ENCODE measurements around the gene RABL6. TPM values are rescaled to one million over a fixed set of nuclear protein-coding genes. Genes with fewer than 3 reads are reported as not detected.

The RABL6 gene
- total RNA-seq, 1 donor from 2014 or later: 109 TPM

DNA sequence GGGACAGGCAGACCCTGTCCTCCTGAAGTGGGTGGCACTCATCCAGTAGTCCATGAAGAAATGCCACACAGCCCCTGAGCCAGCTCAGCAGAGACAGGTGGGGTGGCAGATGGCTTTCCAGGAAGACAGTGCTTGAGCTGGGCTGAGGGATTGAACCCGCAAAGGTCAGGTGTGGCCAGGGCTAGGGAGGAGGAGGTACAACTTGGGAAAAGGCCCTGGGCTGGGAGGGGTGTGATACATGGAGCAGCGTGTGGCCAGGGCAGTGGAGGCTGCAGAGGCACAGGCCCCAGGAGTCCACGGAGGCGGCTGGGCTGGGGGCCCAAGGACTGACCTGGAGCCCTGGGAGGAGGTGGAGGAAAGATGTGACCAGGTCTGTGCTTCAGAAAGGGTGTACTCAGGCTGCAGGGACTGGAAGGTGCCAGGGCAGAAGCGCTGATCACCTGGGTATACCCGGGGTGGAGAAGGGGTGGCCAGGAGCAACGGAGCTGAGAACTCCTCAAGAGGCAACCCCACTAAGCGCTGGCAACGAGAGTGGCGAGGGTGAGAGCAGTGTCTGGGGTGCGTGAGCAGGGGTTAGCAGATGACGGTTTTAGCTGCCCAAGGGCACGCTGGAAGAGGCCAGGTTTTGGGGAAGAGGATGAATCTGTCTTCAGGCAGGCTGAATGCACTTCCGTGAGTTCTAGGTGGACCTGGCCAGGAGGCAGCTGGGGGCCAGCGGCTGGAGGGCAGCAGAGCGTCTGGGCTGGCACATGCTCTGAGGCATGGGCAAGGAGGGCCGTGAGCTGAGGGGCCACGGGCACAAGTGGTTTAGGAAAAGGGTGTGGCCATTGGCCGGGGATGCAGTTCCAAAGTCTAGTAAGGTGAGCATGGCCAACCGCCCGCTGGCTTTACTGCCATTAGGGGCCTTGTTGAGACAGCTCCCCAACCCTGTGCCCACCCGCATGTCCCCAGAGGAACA lies 3.9 kb upstream of the RABL6 start:
- no peak overlapping the region for H3K4me3 Mint-ChIP-seq
- peaks cover 7% of the 10 kb centered on the region for H3K36me3 Mint-ChIP-seq (ENCODE audit: low read depth)
- H3K9me3 Mint-ChIP-seq: no peaks in the 10 kb centered on the region
- peaks cover 17% of the 10 kb centered on the region for H3K27me3 Mint-ChIP-seq (ENCODE audit: insufficient read depth)
- no peak overlapping the region for H3K27ac Mint-ChIP-seq
- DNase-seq (ENCODE audit: low spot score): no peak
- peaks cover 13% of the 10 kb centered on the region for H3K4me1 Mint-ChIP-seq (ENCODE audit: low read depth)
- intact Hi-C loops (cut with micrococcal nuclease): loop anchor here (10.0 kb wide), 2 partner anchors 559 to 651 kb away; partner anchors contain the start of genes NSMF and QSOX2

DNA sequence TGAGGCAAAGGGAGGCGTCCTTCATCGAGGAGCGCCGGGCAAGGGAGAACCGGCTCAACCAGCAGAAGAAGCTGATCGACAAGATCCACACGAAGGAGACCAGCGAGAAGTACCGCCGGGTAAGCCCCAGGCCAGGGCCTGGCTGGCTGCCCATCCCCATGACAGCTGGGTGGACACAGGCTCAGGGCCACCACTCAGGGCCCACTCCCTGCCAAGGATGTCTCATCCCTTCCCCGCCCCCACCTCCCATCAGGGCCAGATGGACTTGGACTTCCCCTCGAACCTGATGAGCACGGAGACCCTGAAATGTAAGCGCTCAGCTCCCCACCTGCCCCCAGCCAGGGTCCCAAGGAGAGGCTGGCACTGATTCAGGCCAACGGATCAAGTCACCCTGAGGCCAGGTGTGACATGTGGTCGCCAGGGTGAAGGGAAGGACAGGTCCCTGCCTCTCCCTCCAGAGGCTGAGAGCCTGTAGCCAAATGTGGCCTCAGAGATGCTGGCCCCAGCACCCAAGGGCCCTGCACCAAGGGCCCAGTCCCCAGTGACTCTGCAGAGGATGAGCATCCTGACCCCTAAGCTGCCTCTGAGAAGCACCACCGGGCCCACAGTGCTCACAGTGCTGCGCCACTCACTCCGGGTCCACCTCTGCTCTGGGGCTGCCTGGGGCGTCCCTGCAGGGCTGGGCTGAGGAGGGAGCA lies 3.1 kb upstream of the RABL6 start:
- H3K36me3 Mint-ChIP-seq (ENCODE audit: low read depth): peaks cover 11% of the 10 kb centered on the region
- DNase-seq (ENCODE audit: low spot score): no peak
- no peak overlapping the region for H3K4me3 Mint-ChIP-seq
- no peaks in the 10 kb centered on the region for H3K9me3 Mint-ChIP-seq
- H3K4me1 Mint-ChIP-seq (ENCODE audit: low read depth): peaks cover 21% of the 10 kb centered on the region
- intact Hi-C loops (cut with micrococcal nuclease): loop anchor here (10.0 kb wide), 2 partner anchors 560 to 650 kb away; partner anchors contain the start of genes NSMF and QSOX2
- H3K27ac Mint-ChIP-seq: no peak overlapping the region
- peaks cover 17% of the 10 kb centered on the region for H3K27me3 Mint-ChIP-seq (ENCODE audit: insufficient read depth)

DNA sequence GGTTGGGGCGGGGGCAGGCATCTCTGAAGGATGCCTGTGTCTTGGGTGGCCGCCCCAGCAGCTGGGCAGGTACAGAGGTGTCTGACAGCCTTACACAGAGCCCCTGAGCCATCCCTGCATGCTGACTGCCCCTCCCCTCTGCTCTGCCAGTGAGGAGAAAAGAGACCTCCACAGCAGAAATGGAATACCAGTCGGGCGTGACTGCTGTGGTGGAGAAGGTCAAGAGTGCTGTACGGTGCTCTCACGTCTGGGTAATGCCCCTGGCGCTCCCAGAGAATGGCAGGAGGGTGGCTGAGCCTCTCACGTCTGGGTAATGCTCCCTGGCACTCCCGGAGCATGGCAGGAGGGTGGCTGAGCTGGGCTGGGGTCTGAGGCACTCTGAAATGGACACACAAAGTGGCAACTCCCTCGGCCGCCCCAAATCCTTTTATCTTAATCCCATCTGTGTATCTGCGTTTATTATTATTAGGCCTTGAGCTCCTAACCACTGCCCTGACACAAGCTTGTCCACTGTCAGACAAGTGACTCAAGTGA lies 2.5 kb upstream of the RABL6 start:
- Mint-ChIP-seq H3K4me3 (peak overlapping the region; percentile 59), H3K4me1 (ENCODE audit: low read depth) (peaks cover 25% of the 10 kb centered on the region), H3K27ac (no peak overlapping the region), H3K9me3 (no peaks in the 10 kb centered on the region), H3K27me3 (ENCODE audit: insufficient read depth) (peaks cover 13% of the 10 kb centered on the region), H3K36me3 (ENCODE audit: low read depth) (peaks cover 17% of the 10 kb centered on the region)
- intact Hi-C loops (cut with micrococcal nuclease): loop anchor here (10.0 kb wide), 2 partner anchors 560 to 650 kb away; partner anchors contain the start of genes NSMF and QSOX2
- no peak for DNase-seq (ENCODE audit: low spot score)

DNA sequence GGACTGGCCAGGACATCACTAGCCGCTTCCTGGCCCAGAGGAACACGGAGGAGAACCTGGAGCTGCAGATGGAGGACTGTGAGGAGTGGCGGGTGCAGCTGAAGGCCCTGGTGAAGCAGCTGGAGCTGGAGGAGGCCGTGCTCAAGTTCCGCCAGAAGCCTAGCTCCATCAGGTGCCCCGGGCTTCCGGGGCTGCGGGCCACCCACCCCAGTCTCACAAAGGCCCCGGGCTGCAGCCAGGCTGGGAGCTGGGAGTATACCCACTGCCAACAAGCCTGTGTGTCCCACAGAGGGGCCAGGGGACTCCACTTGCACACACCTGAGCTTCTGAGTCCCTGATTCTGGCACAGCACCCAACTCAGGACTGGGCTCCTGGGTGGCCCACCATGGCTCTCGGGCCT lies 1.7 kb upstream of the RABL6 start:
- Mint-ChIP-seq H3K4me1 (ENCODE audit: low read depth) (peaks cover 20% of the 10 kb centered on the region), H3K9me3 (no peaks in the 10 kb centered on the region)
- DNase-seq (ENCODE audit: low spot score): no peak

DNA sequence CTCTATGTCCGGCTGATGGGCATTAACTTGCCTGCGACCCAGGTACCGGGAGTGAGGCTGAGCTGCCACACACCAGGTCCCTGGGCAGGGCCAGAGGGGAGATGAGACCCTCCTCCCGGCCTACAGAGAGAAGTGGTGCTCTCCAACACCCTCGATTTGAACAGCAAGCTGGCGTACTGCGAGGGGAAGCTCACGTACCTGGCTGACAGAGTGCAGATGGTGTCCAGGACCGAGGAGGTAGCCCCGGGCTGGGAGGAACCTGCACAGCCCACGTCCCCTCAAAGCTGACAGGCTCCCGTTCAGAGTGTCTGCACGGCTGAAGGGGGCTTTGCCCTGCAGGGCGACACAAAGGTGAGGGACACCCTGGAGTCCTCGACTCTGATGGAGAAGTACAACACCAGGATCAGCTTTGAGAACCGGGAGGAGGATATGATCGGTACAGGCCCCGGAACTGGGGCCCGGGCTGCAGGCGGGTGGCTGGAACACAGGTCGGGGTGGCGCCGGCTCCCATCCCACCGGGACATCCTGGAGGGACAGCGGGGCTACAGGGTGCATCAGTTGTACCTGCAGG lies 1.0 kb upstream of the RABL6 start:
- H3K4me3 Mint-ChIP-seq: peak overlapping the region; percentile 85

More for the DNA sequence above, 1.7 kb upstream of the RABL6 start:
- intact Hi-C loops (cut with micrococcal nuclease): loop anchor here (2.0 to 10.0 kb wide), 4 partner anchors 15 to 649 kb away; partner anchors contain the start of genes AJM1, NSMF, QSOX2 and TMEM141
- H3K27me3 Mint-ChIP-seq (ENCODE audit: insufficient read depth): peaks cover 8% of the 10 kb centered on the region
- peak overlapping the region; percentile 85 for H3K4me3 Mint-ChIP-seq
- peaks cover 19% of the 10 kb centered on the region for H3K36me3 Mint-ChIP-seq (ENCODE audit: low read depth)
- H3K27ac Mint-ChIP-seq: no peak overlapping the region

DNA sequence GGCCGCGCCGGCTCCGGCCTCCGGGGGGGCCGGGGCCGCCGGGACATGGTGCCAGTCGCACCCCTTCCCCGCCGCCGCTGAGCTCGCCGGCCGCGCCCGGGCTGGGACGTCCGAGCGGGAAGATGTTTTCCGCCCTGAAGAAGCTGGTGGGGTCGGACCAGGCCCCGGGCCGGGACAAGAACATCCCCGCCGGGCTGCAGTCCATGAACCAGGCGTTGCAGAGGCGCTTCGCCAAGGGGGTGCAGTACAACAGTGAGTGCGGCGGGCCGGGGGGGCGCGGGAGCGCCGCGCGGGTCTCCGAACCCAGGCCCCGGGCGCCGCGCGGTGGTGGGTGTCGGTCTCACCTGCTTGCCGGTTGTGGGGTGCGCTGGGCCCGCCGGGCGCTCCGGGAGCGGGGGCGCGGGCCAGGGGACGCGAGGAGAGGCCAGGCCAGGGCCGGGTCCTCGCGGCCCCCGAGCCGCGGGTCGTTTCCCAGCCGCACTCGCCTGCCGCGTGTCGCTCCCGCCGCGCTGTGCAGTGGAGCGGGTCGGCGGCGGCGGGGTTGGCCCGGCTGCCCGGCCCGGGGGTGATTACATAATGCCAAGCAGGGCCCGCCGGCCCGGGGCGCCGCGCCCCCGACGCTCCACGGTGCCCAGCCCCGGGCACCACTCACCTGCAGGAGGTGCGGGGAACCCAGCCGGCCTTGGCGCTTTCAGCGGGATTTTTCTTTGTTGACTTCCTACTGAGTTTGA lies 492 bp downstream of the RABL6 start:
- peaks cover 35% of the 10 kb centered on the region for H3K4me1 Mint-ChIP-seq (ENCODE audit: low read depth)
- peak; percentile 33 for DNase-seq (ENCODE audit: low spot score)
- H3K27ac Mint-ChIP-seq: peak overlapping the region; percentile 55
- intact Hi-C loops (cut with micrococcal nuclease): loop anchor here (10.0 kb wide), 2 partner anchors 563 to 647 kb away; partner anchors contain the start of genes NSMF and QSOX2
- peaks cover 4% of the 10 kb centered on the region for H3K27me3 Mint-ChIP-seq (ENCODE audit: insufficient read depth)
- H3K9me3 Mint-ChIP-seq: no peaks in the 10 kb centered on the region
- peaks cover 26% of the 10 kb centered on the region for H3K36me3 Mint-ChIP-seq (ENCODE audit: low read depth)
- peak overlapping the region; percentile 83 for H3K4me3 Mint-ChIP-seq

More for the DNA sequence above, 1.0 kb upstream of the RABL6 start:
- no peak for DNase-seq (ENCODE audit: low spot score)
- H3K9me3 Mint-ChIP-seq: no peaks in the 10 kb centered on the region
- peak overlapping the region; percentile 90 for H3K27ac Mint-ChIP-seq
- intact Hi-C loops (cut with micrococcal nuclease): loop anchor here (1.0 to 10.0 kb wide), 7 partner anchors 16 to 648 kb away; partner anchors contain the start of genes AJM1, FBXW5, NSMF and PAXX
- peaks cover 4% of the 10 kb centered on the region for H3K27me3 Mint-ChIP-seq (ENCODE audit: insufficient read depth)
- H3K4me1 Mint-ChIP-seq (ENCODE audit: low read depth): peaks cover 22% of the 10 kb centered on the region
- peaks cover 20% of the 10 kb centered on the region for H3K36me3 Mint-ChIP-seq (ENCODE audit: low read depth)

DNA sequence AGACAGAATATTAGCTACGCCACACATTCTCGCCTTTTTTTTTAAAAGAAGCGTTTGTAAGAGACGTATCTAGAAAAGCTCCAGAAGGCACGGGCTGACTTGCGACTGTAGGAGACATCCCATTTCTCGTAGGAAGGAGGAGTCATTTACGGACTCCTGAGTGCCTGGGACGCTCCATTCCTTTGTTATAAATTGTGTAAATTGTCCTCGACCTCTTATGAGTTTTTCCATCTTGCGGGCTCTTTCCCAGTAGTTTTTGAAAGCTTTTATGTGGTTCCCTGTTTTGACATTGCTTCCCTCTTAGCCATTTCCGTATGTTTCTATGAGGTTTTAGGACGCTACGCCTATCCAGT lies 1.0 kb downstream of the RABL6 start:
- DNase-seq (ENCODE audit: low spot score): no peak
- H3K36me3 Mint-ChIP-seq (ENCODE audit: low read depth): peaks cover 31% of the 10 kb centered on the region
- H3K27ac Mint-ChIP-seq: peak overlapping the region; percentile 36
- H3K9me3 Mint-ChIP-seq: no peaks in the 10 kb centered on the region
- peak overlapping the region; percentile 83 for H3K4me3 Mint-ChIP-seq
- peaks cover 3% of the 10 kb centered on the region for H3K27me3 Mint-ChIP-seq (ENCODE audit: insufficient read depth)
- H3K4me1 Mint-ChIP-seq (ENCODE audit: low read depth): peaks cover 38% of the 10 kb centered on the region
- intact Hi-C loops (cut with micrococcal nuclease): loop anchor here (10.0 kb wide), 2 partner anchors 564 to 646 kb away; partner anchors contain the start of genes NSMF and QSOX2

DNA sequence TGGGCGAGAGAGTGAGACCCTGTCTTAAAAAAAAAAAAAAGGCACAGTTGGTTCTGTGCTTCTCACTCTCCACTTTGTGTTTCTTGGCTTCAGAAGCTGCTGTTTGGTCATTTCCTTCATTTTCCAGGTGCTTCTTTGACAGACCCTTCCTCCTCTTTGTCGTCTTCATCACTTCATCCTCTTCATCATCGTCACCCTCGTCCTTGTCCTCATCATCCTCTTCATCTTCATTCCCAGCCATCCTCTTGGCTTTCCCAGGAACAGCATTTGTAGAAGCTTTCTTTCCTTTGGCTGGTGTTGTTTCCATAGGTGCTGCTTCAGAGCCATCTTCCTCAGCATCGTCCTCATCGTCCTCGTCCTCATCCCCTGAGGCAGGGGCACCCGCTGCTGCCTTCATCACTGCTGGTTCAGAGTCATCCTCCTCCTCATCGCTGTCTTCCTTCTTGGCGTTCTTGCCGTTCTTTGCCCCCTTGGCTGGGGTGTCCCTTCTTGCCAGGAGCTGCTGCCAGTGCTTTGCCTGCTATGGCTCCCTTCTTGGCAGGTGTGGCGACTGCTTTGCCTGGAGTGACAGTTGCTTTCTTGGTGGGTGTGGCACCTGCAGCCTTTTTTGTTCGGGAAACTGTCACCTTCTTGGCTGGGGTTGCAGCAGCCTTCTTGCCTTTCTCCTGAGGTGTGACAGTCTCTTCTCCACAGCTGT lies 7.1 kb downstream of the RABL6 start:
- Mint-ChIP-seq H3K27ac (no peak overlapping the region), H3K9me3 (no peaks in the 10 kb centered on the region), H3K4me3 (no peak overlapping the region), H3K27me3 (ENCODE audit: insufficient read depth) (no peaks in the 10 kb centered on the region), H3K36me3 (ENCODE audit: low read depth) (peaks cover 35% of the 10 kb centered on the region), H3K4me1 (ENCODE audit: low read depth) (peaks cover 38% of the 10 kb centered on the region)
- no peak for DNase-seq (ENCODE audit: low spot score)
- intact Hi-C loops (cut with micrococcal nuclease): no loop called here

DNA sequence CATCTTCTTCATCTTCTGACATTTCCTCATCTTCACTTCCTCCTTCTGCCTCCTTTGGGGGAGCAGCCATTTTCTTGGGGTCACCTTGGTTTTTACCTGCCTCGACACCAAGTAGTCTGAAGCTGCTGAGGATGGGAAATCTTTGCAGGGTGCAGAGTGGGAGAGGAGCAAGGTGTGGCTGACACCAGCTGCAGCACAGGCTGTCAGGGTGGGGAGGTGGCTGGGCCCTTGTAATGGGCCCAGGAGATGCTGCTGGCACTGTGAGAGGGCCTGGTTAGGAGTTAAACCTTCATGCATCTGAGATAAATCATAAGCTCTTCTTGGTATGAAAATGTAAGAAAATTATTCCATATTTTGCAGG lies 7.7 kb downstream of the RABL6 start:
- Mint-ChIP-seq H3K27ac (no peak overlapping the region), H3K4me1 (ENCODE audit: low read depth) (peaks cover 34% of the 10 kb centered on the region), H3K36me3 (ENCODE audit: low read depth) (peaks cover 31% of the 10 kb centered on the region), H3K27me3 (ENCODE audit: insufficient read depth) (no peaks in the 10 kb centered on the region), H3K4me3 (no peak overlapping the region), H3K9me3 (no peaks in the 10 kb centered on the region)
- no peak for DNase-seq (ENCODE audit: low spot score)
- intact Hi-C loops (cut with micrococcal nuclease): no loop called here

DNA sequence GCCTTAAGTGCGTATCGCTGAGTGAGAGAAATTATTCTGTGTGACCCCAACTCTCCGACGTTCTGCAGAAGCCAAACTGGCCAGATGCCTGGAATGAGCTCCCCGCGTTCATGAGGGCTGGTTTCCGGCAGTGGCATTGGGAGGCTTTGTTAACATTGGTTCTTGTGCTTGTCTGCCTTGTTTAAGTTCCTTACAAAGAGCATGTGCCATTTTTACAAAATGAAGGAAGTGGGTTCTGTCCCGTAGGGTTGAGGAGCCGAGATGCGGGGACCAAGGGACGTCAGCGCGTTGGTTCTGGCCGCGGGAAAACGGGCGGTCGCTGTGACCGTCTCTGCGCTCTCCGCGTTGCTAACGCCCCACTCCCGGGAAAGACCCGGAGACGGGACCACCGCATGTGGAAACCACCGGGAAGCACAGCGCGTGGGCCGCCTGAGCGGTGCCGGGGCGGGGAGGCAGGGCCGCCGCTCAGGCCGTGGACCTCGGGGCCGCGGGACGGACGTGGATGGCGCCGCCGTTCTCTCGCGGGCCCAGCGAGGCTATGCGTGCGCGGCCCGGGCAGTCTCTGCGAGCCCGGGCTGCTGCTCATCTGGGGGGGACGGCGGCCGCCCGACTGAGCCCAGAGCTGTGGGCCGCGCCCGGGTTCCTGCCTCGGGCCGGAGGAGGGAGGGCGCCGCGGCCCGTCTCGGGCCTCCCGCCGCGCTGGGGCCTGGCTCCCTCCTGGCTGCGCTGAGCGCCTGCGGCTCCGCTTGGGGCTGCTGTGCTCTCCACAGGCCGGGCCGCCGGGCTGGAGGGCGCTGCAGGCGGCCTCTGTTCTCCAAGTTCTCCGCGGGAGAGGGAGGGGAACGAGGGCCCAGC lies 13.4 kb downstream of the RABL6 start:
- H3K27me3 Mint-ChIP-seq (ENCODE audit: insufficient read depth): no peaks in the 10 kb centered on the region
- H3K27ac Mint-ChIP-seq: no peak overlapping the region
- DNase-seq (ENCODE audit: low spot score): no peak
- H3K4me3 Mint-ChIP-seq: no peak overlapping the region
- no peaks in the 10 kb centered on the region for H3K4me1 Mint-ChIP-seq (ENCODE audit: low read depth)
- intact Hi-C loops (cut with micrococcal nuclease): no loop called here
- peaks cover 6% of the 10 kb centered on the region for H3K36me3 Mint-ChIP-seq (ENCODE audit: low read depth)
- H3K9me3 Mint-ChIP-seq: no peaks in the 10 kb centered on the region
